ENCODE measurements around the gene FAM163B. TPM values are rescaled to one million over a fixed set of nuclear protein-coding genes. Genes with fewer than 3 reads are reported as not detected.

The FAM163B gene
- total RNA-seq, 1 donor from 2014 or later: not detected

GRCh38 chr9:133607976-133608375, 1.2 kb downstream of the FAM163B start:
- Mint-ChIP-seq H3K27me3 (ENCODE audit: low read depth, unreplicated experiment) (peaks cover 87% of the 10 kb centered on the region), H3K36me3 (ENCODE audit: low read depth, unreplicated experiment) (peaks cover 1% of the 10 kb centered on the region)

GRCh38 chr9:133607381-133607780, 1.8 kb downstream of the FAM163B start:
- no peaks in the 10 kb centered on the region for H3K36me3 ChIP-seq (ENCODE audit: insufficient read depth, low read length)
- no peak for FAIRE-seq
- no peak for DNase-seq (ENCODE audit: low read depth)
- peaks cover 38% of the 10 kb centered on the region for H3K27me3 ChIP-seq (ENCODE audit: insufficient read depth, low read length)
- no peaks in the 10 kb centered on the region for H3K4me1 ChIP-seq (ENCODE audit: insufficient read depth, low read length)
- no peaks in the 10 kb centered on the region for H4K20me1 ChIP-seq (ENCODE audit: insufficient read depth, low read length)
- no peak overlapping the region for H3K9ac ChIP-seq (ENCODE audit: low read length)
- peaks cover 1% of the 10 kb centered on the region for H3K36me3 Mint-ChIP-seq (ENCODE audit: low read depth, unreplicated experiment)
- TF ChIP-seq EZH2 (IDR thresholded peaks at IDR 0.05; ENCODE audit: insufficient read depth, low read length) (no peak), CTCF (IDR thresholded peaks at IDR 0.05; ENCODE audit: insufficient read depth, low read depth, low read length) (no peak)
- no peaks in the 10 kb centered on the region for H3K9me3 ChIP-seq (ENCODE audit: insufficient read depth, low read depth, low read length)
- no peaks in the 10 kb centered on the region for H3K4me1 Mint-ChIP-seq (ENCODE audit: low read depth, unreplicated experiment)
- H3K4me3 ChIP-seq (ENCODE audit: insufficient read depth, low read depth, low read length): no peak overlapping the region
- H3K9me3 Mint-ChIP-seq (ENCODE audit: unreplicated experiment): peaks cover 2% of the 10 kb centered on the region
- H3K27me3 Mint-ChIP-seq (ENCODE audit: low read depth, unreplicated experiment): peaks cover 86% of the 10 kb centered on the region
- H3K4me3 Mint-ChIP-seq (ENCODE audit: unreplicated experiment): no peak overlapping the region
- no peak overlapping the region for H3K4me2 ChIP-seq (ENCODE audit: low read length)
- H3K27ac Mint-ChIP-seq (ENCODE audit: unreplicated experiment): no peak overlapping the region
- H3K27ac ChIP-seq (ENCODE audit: low read depth, low read length): no peak overlapping the region
- H2AFZ ChIP-seq (ENCODE audit: low read depth, low read length): no peak overlapping the region
- H3K79me2 ChIP-seq (ENCODE audit: insufficient read depth, low read length): no peaks in the 10 kb centered on the region

More at GRCh38 chr9:133607976-133608375, 1.2 kb downstream of the FAM163B start:
- no peaks in the 10 kb centered on the region for H3K36me3 ChIP-seq (ENCODE audit: insufficient read depth, low read length)
- DNase-seq (ENCODE audit: low read depth) (no peak), FAIRE-seq (no peak)
- no peak overlapping the region for H3K27ac ChIP-seq (ENCODE audit: low read depth, low read length)
- no peaks in the 10 kb centered on the region for H3K4me1 ChIP-seq (ENCODE audit: insufficient read depth, low read length)
- H3K4me2 ChIP-seq (ENCODE audit: low read length): no peak overlapping the region
- Mint-ChIP-seq H3K4me1 (ENCODE audit: low read depth, unreplicated experiment) (no peaks in the 10 kb centered on the region), H3K9me3 (ENCODE audit: unreplicated experiment) (peaks cover 2% of the 10 kb centered on the region), H3K4me3 (ENCODE audit: unreplicated experiment) (no peak overlapping the region), H3K27ac (ENCODE audit: unreplicated experiment) (no peak overlapping the region)
- no peak for TF ChIP-seq EZH2 (IDR thresholded peaks at IDR 0.05; ENCODE audit: insufficient read depth, low read length)
- TF ChIP-seq CTCF (IDR thresholded peaks at IDR 0.05; ENCODE audit: insufficient read depth, low read depth, low read length): no peak
- no peak overlapping the region for H3K4me3 ChIP-seq (ENCODE audit: insufficient read depth, low read depth, low read length)
- no peak overlapping the region for H2AFZ ChIP-seq (ENCODE audit: low read depth, low read length)
- H3K9ac ChIP-seq (ENCODE audit: low read length): no peak overlapping the region
- H4K20me1 ChIP-seq (ENCODE audit: insufficient read depth, low read length): no peaks in the 10 kb centered on the region
- peaks cover 36% of the 10 kb centered on the region for H3K27me3 ChIP-seq (ENCODE audit: insufficient read depth, low read length)
- H3K9me3 ChIP-seq (ENCODE audit: insufficient read depth, low read depth, low read length): no peaks in the 10 kb centered on the region
- no peaks in the 10 kb centered on the region for H3K79me2 ChIP-seq (ENCODE audit: insufficient read depth, low read length)

- Histone ChIP-seq H3K36me3 (ENCODE audit: insufficient read depth, low read length) (no peaks in the 10 kb centered on the region), H3K27me3 (ENCODE audit: insufficient read depth, low read length) (peaks cover 33% of the 10 kb centered on the region), H3K4me2 (ENCODE audit: low read length) (no peak overlapping the region), H2AFZ (ENCODE audit: low read depth, low read length) (no peak overlapping the region), H3K79me2 (ENCODE audit: insufficient read depth, low read length) (no peaks in the 10 kb centered on the region), H4K20me1 (ENCODE audit: insufficient read depth, low read length) (no peaks in the 10 kb centered on the region), H3K4me3 (ENCODE audit: insufficient read depth, low read depth, low read length) (no peak overlapping the region), H3K9ac (ENCODE audit: low read length) (no peak overlapping the region), H3K9me3 (ENCODE audit: insufficient read depth, low read depth, low read length) (no peaks in the 10 kb centered on the region), H3K4me1 (ENCODE audit: insufficient read depth, low read length) (no peaks in the 10 kb centered on the region), H3K27ac (ENCODE audit: low read depth, low read length) (no peak overlapping the region)
- H3K9me3 Mint-ChIP-seq (ENCODE audit: unreplicated experiment): no peaks in the 10 kb centered on the region
- FAIRE-seq (no peak), DNase-seq (ENCODE audit: low read depth) (no peak)
- H3K4me1 Mint-ChIP-seq (ENCODE audit: low read depth, unreplicated experiment): no peaks in the 10 kb centered on the region
- TF ChIP-seq EZH2 (IDR thresholded peaks at IDR 0.05; ENCODE audit: insufficient read depth, low read length) (no peak), CTCF (IDR thresholded peaks at IDR 0.05; ENCODE audit: insufficient read depth, low read depth, low read length) (no peak)
- no peak overlapping the region for H3K4me3 Mint-ChIP-seq (ENCODE audit: unreplicated experiment)
- H3K27me3 Mint-ChIP-seq (ENCODE audit: low read depth, unreplicated experiment): peaks cover 83% of the 10 kb centered on the region
- no peak overlapping the region for H3K27ac Mint-ChIP-seq (ENCODE audit: unreplicated experiment)
- peaks cover 1% of the 10 kb centered on the region for H3K36me3 Mint-ChIP-seq (ENCODE audit: low read depth, unreplicated experiment)
These were observed 2.5 kb downstream of the FAM163B start for GRCh38 chr9:133606708-133607025.
